Stimulated activated CD4-positive, alpha-beta T cell treated with anti-CD3 and anti-CD28 coated beads, Interleukin-12 subunit alpha, Interleukin-12 subunit beta, amount 100 ng/mL, for 4 hours (primary cell): ENCODE measurements around the gene ZNF778.

ENCODE experiments used
- DNase-seq: peaks from one replicate; pipeline ENCODE4 v3.0.0-alpha.2; 2020

Gene ZNF778

DNA sequence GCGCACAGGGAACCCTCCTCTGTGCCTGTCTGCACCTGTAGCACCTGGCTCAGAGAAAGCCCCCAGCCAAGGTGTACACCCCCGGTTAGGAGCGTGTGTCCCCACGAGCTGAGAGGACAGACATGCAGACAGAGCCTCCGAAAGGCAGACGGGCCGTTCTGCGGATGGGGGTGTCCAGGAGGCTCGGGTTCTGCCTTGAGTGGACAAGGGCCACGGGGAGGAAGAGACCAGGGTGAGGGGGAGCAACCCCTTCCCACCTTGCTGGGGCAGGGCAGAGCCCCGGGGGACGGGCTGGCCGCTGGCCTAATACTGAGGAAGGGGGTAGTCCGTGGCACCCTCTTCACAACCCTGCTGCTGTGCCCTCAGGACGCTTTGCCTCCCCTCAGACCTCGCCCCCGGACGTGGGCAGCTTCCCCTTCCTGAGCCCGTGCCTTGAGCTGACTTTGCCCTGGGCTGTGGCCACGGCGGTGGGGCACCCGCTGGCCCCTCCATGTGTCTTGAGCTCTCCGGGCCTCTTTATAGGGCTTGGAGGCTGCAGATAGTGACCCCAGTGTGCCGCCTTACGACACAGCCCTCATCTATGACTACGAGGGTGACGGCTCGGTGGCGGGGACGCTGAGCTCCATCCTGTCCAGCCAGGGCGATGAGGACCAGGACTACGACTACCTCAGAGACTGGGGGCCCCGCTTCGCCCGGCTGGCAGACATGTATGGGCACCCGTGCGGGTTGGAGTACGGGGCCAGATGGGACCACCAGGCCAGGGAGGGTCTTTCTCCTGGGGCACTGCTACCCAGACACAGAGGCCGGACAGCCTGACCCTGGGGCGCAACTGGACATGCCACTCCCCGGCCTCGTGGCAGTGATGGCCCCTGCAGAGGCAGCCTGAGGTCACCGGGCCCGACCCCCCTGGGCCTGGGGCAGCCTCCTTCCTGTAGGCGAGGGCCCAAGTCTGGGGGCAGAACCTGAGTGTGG is 22.9 kb upstream of the ZNF778 start:
- DNase-seq = no peak

DNA sequence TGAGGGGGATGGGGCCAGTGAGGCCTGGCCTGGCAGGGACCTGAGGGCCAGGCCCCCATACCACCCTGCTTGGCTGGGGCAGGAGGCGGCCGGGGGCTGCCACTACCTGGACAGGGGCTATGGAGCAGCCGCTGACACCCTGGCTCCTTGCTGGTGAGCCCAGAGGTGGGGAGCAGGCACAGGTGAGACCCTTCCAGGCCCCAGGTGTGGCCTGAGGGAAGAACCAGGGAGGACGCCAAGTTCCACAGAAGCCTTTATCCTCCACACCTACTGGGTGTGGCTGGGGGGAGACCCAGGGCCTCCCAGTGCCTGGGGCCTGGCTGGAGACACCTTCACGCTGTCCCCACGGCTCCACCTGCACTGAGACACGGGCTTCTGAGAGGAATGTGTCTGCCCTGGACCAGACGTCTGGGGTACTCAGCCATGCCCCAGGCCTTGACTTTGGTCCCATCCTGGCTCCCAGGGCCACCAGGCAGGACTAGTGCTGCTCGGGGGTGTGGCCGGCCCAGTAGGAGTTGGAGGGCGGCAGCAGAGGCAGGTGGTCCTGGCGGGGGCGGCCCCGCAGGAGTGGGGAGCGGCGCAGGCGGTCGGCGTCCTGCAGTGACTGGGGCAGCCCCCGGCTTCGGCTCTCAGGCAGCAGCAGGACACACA is 21.9 kb upstream of the ZNF778 start:
- no peak for DNase-seq

DNA sequence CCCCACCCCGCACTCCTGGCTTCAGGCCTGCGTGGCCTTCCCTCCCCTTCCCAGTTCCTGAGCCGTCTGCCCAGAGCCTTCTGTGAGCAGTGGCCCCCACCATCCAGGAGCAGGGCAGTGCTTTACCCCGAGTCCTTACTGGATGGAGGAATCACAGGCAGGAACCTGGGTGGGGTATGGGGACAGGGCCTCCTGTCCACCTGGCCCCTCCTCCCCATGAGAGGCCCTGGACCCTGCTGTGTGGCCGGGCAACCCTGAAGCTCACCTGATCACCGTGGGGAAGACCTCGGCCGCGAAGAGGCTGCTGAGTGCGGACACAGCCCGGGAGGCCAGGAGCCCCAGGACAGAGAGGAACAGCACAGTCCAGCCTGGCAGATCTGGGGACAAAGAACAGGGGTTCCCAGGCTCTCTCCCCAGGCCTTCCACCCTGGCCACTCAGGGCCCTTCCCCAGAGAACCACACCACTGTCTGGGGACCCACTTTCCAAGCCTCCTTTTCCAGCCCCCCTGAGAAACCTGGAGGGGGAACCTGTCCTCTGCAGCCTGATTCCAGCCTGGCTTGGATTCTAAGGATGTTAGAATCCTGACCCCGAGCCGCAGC is 20.4 kb upstream of the ZNF778 start:
- no peak for DNase-seq

DNA sequence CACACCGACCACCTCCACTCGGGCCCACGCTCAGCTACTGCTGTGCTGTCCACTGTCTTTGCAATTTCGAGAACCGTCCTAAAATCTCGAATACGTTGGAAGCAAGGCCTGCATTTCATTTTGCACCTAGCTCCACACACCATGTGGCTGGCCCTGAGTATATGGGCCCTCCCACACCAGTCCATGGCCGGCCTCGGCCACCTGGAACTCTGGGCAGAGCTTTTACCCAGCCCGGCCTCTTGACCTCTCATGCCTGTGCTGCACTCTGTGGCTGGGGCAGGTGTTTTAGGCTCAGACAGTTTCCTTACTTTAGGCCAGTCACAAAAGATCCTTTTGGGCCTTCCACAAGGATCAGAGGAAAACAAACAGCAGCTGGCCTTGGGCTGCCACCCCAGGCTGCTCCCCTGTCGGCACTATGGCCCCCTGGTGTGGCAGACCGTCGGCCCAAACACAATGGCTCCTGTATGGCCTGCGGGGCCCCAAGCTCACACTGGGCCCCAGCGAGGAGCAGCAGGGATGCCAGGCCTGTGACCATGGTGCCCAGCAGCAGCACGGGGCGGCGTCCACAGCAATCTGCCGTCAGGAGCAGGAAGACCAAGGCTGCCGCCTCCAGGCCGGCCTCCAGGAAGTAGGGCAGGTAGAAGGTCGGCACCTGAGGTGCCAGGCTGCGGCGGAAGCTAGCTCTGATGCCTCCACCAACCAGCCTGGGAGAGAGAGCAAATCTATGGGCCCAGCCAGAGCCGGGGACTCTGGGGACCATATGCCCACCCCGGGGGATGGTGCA is 19.7 kb upstream of the ZNF778 start:
- DNase-seq = no peak

GRCh38 chr16:89198417-89199240 is 18.9 kb upstream of the ZNF778 start:
- no peak for DNase-seq

- DNase-seq = no peak
Observed at GRCh38 chr16:89199241-89200123, 18.0 kb upstream of the ZNF778 start.

- DNase-seq = no peak
Observed at GRCh38 chr16:89200124-89200849, 17.2 kb upstream of the ZNF778 start, which contains the start of gene SLC22A31. SLC22A31 (minus strand) TSS chr16:89200537; CDS start chr16:89200501, 36 bp downstream.

DNA sequence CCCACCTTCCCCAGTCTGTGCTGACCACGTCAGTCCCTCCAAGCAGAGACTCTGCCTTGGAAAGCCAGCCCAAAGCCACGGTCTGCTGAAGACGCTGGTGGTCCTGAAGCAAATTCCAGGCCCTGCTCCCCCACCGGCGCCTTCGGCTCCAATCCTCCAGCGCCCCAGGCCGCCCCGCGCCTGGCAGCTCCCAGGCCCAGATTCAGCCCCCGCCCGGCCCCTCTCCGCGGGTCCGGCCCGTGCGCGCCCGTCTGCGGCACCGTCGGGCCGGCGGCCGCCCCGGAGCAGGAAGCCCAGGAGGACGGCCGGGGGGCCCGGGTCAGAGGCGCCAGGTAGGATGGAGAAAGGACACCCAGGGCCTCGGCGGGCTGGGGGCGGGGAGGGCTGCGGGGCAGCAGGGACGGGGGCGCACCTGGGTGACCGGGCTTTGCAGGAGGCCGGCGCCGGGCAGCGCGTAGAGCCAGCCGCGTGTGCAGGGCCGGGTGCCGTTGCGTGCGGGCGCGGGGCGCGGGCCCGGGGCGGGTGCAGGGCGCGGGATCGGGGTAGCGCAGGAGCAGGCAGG is 16.6 kb upstream of the ZNF778 start:
- no peak for DNase-seq

- peak; percentile 78 for DNase-seq
Observed at GRCh38 chr16:89201439-89202377, 15.8 kb upstream of the ZNF778 start.

DNA sequence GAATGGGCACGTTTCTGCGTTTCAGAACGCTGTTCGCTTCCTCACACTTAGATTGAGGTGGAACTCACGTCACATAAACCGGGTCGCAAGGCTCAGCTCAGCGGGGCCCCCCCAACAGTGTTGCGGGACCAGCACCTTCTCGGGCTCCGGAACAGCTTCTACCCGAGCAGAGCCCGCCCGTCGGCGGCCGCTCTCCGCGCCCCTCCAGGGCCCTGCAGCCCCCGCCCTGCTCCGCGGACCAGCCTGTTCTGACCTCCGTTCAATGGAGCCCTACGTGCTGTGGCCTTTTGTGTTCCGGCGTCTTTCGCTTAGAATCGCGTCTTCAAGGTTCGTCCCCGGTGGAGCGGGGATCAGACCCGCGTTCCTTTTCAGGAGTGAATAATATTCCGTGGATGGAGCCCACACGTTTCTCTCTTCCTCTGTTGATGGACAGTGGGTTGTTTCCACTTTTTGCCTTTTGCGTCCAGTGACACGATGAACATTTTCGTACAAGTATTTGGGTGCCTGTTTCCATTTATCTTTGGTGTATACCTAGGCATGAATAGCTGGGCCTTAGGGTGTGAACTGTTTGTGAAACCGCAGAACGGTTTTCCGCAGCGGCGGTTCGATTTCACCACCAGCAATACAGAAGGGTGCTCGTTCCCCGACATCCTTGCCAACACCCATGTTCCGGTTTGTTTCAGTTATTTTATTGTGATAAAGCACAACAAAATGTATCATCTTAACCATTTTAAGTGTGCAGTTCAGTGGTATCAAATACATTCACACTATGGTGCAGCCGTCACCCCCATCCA is 14.9 kb upstream of the ZNF778 start:
- DNase-seq = no peak

DNA sequence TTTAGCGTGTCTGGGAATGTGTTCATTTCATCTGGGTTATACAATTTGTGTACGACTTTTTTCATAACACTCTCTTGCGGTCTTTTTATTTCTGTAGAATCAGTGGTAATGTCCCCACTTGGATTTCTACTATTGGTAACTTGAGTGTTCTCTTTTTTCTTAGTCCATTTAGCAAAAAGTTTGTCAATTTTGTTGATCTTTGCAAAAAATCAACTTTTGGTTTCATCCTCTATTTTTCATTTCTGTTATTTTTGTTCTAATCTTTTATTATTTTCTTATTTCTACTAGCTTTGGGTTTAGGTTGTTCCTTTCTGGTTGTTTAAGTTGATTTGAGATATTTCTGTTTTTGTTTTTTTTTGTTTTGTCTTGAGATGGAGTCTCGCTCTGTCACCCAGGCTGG is 9.5 kb upstream of the ZNF778 start:
- DNase-seq = no peak

- DNase-seq = no peak
Observed at GRCh38 chr16:89209522-89210044, 7.9 kb upstream of the ZNF778 start.

DNA sequence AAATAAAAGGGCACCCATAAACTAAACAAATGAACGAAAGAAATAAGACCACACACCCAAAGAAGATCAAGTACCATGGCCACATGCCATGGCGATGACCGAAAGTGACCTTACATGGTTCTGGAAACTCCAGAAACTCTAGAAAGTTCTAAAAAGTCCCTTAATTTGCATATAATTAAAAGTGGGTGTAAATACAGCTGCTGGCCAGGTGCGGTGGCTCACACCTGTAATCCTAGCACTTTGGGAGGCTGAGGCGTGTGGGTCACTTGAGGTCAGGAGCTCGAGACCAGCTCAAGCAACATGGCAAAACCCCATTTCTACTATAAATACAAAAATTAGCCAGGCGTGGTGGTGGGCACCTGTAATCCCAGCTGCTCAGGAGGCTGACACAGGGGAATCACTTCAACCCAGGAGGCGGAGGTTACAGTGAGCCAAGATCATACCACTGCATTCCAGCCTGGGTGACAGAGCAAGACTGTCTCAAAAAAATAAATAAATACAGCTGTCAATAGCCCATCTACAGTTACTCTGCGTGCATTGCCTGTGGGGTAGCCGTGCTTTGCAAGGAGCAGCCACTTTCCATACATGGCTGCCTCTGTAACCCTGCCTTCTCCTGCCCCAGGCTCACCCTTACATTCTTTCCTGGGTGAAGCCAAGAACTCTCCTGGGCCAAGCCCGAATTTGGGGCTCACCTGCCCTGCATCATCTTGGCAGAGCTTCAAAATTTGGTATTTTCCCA is 7.2 kb upstream of the ZNF778 start:
- no peak for DNase-seq

- DNase-seq = no peak
Observed at GRCh38 chr16:89210904-89211515, 6.5 kb upstream of the ZNF778 start.

DNA sequence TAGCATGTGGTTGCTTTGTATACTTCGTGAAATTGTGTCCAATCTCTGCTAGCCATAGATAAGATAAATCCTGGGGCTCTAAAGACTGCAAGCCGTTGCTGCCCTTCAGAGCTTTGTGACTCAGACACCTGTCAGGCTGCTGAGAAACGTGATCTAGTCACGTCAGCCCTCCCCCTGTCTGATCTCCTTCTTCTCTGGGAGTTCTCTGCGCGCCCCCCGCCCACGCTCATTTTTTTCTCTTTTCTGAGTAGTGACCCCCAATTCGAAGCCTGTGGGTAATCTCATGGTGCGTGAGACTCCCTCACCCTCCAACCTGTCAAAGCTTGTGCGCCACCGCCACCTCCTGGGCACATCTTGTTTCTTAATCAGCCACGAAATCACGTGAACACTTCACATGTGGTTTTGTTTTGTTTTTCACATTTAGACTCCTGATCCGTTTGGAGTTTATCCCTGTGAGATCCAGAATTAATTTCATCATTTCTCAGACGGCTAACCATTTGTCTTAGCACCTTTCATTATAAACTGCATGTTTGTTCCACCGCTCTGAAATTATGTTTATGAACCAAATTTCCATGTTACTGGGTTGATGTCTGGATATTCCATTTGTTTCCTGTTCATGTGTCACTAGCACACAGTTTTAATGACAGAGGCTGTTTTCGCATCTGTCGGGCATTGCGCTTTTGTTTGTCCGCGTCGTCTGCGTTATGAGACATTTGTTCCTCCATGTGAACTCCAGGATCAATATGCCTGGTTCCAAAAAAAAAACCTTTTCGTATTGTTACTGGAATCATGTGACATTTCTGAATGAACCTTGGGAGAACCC is 977 bp upstream of the ZNF778 start:
- DNase-seq = peak; percentile 74

- no peak for DNase-seq
Observed at GRCh38 chr16:89217138-89217387, 440 bp upstream of the ZNF778 start.
